ENCODE results near the gene CYB5B.

DNA sequence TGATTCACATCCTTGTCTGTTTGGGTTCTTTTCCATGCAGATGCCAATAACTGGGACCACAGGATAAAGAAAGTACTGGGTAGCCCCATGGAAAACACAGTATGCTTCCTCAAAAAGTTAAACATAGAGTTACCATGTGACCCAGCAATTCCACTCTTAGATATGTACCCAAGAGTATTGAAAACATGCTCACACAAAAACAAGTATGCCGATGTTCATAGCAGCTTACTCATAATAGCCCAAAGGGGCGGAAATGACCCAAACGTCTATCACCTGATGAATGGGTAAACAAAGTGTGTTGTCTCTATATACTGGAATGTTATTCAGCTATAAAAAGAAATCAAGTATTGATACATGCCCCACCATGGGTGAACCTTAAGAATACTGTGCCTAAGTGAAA lies 55.4 kb downstream of the CYB5B start:
- TF ChIP-seq, protein P1, sequence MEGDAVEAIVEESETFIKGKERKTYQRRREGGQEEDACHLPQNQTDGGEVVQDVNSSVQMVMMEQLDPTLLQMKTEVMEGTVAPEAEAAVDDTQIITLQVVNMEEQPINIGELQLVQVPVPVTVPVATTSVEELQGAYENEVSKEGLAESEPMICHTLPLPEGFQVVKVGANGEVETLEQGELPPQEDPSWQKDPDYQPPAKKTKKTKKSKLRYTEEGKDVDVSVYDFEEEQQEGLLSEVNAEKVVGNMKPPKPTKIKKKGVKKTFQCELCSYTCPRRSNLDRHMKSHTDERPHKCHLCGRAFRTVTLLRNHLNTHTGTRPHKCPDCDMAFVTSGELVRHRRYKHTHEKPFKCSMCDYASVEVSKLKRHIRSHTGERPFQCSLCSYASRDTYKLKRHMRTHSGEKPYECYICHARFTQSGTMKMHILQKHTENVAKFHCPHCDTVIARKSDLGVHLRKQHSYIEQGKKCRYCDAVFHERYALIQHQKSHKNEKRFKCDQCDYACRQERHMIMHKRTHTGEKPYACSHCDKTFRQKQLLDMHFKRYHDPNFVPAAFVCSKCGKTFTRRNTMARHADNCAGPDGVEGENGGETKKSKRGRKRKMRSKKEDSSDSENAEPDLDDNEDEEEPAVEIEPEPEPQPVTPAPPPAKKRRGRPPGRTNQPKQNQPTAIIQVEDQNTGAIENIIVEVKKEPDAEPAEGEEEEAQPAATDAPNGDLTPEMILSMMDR (IDR thresholded peaks at IDR 0.05; ENCODE audit: poor library complexity), result no peak
- TF ChIP-seq EZH2phosphoT487 (IDR thresholded peaks at IDR 0.05; ENCODE audit: low read depth, severe bottlenecking, unreplicated experiment), result no peak
